GM21423 (cell line): ENCODE data around the gene PRKCQ.
"Not testable (repeated sequence)": the region's sequence is repeated elsewhere in the genome, so short reads cannot be mapped to it uniquely, and the experiment has no call there.

ENCODE experiments used
- ATAC-seq: cut with Tn5 transposase; IDR thresholded peaks from one replicate; pipeline ENCODE4 v1.9.1; 2021; ENCODE audit warnings: mild to moderate bottlenecking, moderate library complexity; ENCODE audit not compliant: unreplicated experiment

PRKCQ gene

DNA sequence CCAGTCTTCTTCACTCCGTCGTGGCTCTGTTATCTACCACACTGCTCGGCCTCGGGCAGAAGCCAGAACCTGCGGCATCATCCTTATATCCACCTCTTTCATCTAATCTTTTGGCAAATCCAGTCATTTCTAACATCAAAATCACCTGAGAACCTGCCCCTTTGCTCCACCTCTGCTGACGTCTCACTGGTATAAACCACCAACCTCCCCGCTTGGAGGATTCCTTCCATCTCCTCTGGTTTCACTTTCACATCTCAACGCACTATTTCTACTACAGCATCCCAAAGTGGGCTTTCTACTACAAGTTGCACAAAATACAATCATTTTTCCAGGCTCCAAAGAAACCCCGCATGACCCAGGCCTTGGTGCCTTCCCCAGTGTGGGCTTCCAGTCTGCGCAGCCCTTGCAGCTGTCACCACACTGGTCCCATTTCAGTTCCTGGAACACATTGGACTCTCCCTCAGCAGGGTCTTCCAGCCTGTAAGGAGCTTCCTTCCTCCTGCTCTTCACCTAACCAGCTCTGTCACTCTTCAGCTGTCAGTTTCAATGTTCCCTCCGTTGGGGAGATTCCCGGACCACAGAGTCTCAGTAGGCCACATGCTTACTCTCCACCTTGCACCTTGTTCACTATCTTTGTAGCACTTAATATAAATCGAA, 85.0 kb downstream of the PRKCQ start:
- no peak for ATAC-seq

DNA sequence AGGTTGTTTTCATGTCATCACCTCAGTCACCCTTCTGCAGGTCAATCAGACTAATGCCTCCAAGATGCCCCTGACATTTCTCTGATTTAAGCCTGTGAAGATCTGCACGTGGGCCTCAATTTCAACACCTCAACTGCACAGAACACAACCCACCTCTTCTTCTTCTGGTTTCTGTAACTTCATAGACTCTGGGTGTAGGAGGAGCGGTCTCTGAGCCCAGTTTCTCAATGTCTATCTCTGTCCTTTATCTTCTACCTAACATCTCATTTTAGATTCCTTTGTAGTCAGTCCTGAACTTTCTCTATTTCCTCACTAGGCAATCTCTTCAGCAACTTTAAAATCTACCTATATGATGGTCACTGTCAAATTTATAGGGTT, 85.6 kb downstream of the PRKCQ start:
- ATAC-seq, result no peak

DNA sequence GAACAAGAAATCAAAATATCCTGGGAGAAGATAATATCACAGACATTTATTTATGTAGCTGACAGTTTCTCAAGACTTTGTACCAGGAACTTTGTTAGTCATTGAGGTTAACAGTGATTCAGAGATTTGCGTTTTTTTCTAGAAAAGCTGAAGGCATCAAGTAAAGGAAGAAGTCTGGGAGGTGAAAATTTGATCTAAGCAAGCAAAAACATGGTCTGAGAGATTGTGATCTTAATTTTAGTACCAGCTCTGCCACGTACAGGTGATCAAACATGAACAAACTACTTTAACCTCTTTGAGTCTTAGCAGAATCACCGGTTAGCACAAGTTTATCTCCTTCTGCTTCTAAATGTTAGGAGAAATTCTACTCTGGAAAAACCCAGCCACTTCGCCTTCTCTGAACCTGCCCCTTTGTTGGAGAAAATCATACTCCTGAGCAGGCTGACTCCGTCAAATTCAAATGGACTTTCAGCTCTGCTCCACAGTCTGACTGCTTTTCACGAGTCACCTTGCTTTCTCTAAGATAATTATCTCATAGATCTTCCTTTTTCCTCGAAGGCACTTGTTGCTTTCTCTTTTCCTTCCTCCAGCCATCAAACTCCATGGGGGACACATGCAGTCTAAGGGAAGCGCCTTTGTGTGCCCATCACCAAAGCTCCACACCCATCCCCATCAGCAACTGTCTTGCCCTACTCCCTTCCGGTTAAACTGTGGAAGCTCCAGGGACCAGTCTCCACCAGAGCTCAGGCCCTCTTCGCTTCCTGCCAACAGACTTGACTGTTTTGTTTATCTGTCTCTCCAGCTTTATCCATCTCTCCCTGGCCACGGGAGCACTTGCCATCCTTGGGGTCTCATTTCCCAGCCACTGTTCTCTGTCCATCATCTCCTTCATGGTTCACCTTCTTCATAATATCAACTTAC, 86.3 kb downstream of the PRKCQ start:
- ATAC-seq, result no peak

DNA sequence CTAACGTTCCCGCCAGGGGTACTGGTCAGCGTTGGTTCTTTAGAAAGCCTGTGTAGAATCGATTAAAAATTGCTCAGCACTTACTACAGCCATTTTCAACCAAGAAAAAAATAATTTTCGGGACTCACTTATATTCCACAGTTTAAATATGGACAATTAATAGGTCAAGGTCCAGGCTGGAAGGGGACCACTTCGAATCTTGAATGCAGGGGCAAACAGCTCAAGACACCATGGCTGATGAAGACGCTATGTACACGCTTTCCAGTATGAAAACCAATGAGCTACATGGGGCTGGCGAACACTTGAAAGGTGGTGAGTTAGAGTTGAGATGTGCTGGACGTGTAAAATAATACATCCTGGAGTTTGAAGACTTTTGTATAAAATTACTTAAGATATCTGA, 87.2 kb downstream of the PRKCQ start:
- no peak for ATAC-seq

DNA sequence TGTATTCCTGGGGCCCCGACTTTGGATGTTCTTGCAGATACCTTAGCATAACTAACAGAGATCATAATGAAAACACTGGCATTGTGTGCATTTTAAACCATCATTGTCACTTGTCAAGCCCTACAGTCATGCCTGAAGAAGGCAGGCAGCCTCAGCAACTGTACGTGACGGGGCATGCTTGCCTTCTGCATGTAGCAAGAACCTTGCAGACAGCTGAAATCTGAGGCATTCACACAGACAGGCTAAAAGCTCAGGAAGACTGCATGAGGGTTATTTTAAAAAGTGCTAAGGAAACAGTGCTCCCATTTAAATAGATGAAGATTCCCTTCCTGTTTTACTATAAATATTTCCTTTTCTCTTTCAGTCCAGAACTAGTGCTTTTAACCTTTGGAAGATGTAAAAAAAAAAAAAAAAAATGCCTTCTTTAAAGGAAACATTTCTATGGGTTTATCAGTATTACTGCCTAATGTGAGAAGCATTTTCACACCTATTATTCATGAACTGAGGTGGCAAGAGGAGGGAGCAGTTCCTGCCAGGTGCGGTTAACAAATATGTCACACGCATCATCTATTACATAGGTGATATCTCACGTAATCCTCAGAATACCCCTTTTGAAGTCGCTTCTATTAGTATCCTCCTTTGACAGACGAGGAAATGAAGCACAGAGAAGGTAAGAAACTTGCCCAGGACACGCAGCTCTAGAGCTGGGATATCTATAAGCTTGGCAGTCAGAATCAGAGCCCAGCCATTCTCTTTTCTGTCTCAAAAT, 88.1 kb downstream of the PRKCQ start:
- ATAC-seq, result no peak

DNA sequence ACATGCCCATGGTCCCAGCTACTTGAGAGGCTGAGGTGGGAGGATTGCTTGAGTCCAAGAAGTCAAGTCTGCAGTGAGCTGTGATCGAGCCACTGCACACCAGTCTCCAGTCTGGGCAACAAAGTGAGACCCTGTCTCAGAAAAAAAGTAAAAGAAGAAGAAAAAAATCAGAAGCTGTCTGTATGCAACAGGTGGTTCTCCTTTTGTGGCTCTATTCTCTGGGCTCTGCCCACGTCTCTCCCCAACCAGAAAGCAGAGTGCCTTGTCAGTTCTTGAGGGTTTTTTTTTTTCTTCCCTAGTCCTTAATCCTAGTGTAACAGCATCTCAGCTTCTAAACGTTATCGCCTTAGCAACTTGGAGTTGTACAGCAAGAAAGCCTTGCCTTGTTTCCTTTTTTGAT, 89.5 kb downstream of the PRKCQ start:
- ATAC-seq, result no peak

DNA sequence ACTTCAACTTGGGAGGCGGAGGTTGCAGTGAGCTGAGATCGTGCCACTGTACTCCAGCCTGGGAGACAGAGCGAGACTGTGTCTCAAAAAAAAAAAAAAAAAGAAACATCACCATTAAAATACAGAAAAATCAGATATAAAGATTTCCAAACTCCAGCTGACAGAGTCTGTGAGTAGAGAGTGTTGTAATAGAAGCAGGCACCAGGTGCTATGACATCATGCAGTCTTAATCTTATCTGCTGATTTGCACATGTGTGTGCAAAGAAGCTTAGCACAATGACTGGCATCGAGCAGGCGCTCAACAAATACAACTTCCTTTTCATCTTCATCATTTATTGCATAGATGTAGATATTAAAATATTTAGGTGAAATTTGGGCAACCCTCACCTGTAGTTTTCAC, 92.2 kb downstream of the PRKCQ start:
- ATAC-seq, result no peak

DNA sequence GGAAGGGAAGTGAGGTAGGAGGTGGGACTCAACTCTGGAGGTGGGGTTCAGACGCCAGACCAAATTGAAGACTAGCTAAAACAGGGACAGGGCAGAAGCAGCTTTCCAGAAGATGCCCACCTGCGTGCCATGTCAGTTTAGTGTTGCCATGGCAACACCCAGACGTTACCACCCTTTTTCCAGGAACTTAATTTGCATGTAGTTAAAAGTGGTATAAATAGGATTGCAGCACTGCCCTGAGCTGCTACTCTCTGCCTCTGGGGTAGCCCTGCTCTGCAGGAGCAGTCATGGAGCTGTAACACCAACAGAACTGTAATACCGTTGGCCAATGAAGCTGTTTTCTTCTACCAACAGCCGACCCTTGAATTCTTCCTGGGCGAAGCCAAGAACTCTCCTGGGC, 93.8 kb downstream of the PRKCQ start:
- ATAC-seq, result no peak

DNA sequence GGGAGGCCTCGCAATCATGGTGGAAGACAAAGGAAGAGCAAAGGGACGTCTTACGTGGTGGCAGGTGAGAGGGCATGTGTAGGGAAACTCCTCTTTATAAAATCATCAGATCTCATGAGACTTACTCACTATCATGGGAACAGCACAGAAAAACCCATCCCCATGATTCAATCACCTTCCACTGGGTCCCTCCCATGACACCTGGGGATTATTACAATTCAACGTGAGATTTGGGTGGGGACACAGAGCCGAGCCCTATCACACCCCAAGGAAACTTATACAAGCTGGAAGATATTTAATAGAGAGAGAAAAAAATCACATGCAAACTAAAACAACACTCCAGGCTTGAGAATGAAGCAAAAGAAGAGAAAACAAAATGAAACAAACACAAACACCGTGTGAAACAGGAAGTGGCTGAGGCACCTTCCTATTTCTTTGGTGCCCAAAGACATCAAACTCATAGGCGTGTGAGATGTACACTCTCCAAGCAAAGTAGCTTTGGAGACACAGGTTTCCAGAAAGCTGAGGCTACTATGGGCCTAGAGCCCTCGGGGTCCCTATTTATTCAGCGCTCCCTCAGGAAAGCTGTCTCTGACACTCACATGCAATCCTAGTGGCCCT, 97.2 kb downstream of the PRKCQ start:
- ATAC-seq, result no peak

DNA sequence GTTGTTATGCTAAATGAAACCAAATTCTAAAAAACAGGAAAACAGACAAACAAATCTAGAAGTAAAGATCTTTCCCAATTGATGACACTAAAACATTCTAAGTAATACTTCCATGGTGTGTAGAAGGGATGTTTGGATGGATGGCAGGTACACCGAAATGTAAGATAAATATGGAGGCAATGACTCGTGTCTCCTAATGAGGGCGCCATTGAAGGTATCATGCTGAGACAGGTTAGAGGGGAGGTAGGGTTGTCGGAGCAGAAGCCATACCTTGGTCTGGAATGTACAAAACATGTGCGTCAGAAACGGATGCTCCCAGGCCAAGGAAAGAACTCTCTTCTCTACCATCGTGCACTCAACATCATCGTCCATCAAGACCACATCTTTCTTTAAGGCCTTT, 101.4 kb downstream of the PRKCQ start:
- no peak for ATAC-seq

DNA sequence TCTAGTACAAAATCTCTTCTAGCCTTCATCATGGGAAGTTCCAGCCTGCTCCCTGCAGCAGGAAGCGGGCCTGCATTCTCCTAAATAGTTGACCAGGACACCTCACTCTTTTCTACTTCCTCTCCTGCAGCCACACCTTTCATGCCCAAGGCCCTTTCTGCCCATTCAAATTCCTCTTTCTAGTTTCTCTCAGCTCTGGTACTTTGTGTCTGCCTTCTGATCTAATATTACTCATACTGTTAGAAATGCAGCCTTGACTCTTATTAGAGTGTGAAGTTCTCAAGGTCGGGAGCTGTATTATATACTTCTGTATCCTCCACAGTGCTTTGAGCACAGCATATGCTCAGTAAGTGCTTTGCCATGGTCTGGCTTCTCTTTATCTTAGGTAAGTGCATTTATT, 103.1 kb downstream of the PRKCQ start:
- ATAC-seq, result no peak

DNA sequence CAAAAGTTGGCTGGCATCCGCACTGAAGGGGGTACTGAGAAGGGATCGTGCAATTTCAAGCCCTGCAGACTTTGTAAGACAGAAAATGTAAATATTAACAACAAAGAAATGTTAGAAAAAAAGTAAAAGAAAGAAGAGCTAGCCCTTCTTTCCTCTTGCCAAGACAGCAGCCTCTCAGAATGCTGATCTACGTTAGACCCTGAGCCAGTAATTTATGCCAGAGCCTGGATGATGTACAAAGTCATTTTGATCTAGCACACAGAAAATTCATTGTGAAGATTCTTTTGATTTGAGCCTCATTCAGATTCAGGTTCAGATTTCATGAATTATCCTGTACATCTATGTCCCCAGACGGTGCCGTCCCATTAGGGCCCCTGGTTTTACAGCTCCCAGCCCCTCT, 105.2 kb downstream of the PRKCQ start:
- ATAC-seq, result no peak

DNA sequence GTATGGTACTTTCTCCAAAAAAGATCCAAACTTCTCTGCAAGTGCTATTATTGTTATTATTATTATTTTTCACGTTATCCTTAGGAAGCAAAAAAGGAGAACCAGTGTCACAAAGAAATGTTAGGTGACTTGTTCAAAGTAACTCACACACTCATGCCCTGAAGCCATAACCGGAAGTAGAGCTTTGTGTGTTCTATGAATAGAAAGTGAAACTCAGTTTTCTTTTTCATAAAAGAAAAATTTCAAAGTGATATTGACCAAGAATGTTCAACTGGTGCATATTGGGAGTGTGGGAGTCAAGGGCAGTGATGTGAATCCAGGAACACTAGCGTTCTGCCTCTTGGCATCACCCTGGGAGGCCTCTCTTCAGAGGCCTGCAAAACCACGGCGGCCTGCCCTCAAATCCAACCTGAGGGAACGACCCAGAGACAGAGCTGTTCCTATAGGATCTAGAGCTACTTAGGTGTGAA, 106.1 kb downstream of the PRKCQ start:
- ATAC-seq, result peak; percentile 76

DNA sequence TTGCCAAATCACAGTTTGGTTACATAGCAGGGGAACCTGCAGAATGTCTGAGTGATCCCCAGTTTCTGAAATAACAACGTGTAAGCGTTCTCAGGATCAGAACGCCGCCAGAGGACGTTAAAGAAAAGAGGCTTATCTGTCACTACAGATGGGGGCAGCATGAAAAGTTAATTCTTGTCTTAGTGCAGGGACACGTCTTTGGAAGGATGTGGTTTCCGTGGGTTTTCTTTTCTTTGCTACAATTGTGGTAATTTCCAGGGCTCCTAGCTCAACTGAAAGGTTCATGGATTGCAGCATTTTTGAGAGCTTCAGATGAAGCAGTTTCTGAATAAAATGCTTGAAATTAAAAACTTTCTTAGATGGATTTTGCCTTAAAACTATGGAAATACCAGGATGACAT, 106.6 kb downstream of the PRKCQ start:
- ATAC-seq, result peak; percentile 63

DNA sequence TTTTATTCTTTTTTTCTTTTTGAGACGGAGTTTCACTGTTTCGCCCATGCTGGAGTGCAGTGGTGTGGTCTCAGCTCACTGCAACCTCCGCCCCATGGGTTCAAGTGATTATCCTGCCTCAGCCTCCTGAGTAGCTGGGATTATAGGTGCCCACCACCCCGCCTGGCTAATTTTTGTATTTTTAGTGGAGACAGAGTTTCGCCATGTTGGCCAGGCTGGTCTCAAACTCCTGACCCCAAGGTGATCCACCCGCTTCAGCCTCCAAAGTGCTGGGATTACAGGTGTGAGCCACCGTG, 107.4 kb downstream of the PRKCQ start:
- not testable (repeated sequence) for ATAC-seq

DNA sequence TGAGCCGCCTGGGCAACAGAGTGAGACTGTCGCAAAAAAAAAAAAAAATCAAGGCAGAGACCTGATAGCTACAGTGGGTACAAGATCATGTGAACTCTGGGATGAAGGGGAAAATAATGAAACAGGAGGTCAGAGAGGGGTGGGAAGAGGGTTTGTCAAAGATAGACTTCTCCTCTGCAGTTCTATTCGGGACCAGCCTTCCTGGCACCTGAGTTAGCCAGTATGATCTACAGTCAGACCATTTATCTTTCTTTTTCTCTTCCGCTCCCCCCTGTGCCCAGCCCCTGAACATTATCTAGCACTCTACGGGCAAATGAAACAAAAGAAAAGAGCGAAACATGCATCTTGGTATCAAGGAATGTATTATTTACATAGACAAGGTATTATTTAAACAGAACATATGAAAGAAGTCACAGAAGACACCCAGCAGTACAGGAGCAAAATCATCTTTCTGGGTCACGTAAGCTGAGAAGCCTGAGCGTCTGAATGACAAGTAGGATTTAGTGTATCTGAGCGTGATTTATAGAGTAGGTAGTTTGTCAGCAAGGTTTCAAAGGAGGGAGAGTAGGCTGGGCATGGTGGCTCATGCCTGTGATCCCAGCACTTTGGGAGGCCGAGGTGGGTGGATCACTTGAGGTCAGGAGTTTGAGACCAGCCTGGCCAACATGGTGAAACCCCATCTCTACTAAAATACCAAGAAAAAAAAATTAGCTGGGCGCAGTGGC, 109.0 kb downstream of the PRKCQ start:
- no peak for ATAC-seq

DNA sequence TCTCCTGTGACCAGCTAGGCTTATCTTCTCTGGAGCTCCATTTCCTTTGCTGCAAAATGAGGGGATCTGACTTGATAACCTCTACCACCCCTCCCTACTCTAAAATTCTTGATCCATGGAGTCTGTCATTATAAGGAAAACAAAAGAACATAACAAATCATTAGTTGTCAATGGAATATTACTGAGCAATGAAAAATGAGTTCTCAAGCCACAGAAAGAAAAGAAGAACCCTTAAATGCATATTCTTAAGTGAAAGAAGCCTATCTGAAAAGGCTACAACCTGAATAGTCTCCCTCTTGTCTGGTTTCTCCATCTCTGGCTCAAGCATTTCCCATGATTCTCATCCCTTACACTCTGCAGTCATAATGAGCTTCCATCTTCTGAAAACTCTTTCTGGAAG, 110.4 kb downstream of the PRKCQ start:
- no peak for ATAC-seq

DNA sequence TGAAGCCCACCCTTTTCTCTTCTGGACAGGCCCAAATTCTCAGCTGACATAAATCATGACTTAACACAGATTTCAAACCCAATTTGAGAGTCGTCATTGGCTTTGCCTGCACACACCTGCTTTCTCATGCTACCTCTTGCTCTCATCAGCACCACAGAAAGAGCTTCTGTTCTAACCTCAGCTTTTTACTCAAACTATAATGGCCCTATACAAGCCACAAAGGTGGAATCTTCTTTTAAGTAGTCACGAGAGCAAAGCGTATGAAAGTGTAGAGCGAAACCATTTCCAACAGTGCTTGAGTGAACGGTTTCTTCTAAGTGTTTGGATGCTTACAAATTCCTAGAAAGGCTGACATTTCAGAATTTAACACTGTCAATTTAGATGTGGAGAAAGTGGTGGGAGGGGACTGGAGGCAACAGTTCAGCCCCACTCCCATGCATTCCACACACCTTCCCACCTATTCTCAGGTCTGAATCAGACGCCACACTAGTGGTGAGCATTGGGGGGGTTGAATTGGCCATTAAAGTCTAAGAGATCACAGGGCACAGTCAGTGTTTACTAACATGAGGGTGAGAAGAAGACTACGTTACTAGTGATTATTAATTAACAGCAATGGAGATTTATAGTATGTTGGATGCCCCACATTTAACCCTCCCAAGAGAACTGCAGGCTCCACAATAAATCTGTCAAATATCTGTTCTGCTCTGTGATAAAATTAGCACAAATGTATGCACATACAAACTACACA, 114.0 kb downstream of the PRKCQ start:
- no peak for ATAC-seq

DNA sequence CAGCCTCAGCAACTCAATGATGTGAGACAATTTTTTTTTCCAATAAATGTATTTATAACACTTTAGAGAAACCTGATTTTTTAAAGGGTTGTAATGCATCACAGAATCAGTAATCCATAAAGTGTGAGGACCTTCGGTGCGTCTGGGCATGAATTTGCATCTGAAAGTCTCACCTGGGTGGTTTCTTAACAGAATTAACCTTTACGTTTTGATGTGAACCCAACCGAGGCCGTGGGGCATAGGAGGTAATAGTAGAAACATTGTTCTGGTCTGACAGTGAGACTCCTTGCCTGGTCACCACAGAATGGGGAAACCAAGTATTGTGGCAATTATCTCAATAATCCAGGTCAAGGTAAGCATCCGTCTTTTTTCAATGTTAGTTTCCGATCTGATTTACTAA, 114.6 kb downstream of the PRKCQ start:
- ATAC-seq, result peak; percentile 45

DNA sequence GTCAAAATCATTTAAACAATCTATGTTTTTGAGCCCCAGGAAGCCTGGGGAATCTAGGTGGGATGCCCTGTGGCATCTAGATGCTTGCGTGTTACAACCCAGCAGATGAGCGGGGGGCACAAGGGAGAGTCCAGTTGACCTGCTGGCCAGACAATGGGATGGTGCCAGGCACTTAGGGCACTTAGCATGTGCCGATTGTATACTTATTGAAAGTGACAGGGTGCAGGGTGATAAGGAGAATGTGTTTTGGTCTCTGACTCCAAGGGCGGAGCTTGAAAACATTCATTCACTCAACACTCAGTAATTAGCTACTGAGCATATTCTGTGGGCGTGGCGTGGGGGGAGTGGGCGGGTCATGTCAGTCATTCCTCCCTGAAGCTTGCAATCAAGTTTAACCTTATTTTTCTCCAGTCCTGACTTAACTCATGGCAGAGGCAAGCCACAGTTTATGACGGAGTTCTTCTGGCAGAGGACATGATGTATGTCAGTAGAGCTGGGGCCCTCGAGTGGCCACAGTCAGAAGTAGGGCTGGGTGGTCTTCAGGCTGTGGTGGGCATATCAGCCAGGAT, 115.1 kb downstream of the PRKCQ start:
- peak; percentile 15 for ATAC-seq
